GM18870 (cell line): ENCODE measurements around the gene SLC8A3.

Experiments
- ATAC-seq: cut with Tn5 transposase; IDR thresholded peaks from one replicate; pipeline ENCODE4 v1.9.1; 2021; ENCODE audit warnings: moderate library complexity; ENCODE audit not compliant: unreplicated experiment

The SLC8A3 gene

GRCh38 chr14:70004791-70005190 lies 184.0 kb downstream of the SLC8A3 start:
- ATAC-seq = no peak

DNA sequence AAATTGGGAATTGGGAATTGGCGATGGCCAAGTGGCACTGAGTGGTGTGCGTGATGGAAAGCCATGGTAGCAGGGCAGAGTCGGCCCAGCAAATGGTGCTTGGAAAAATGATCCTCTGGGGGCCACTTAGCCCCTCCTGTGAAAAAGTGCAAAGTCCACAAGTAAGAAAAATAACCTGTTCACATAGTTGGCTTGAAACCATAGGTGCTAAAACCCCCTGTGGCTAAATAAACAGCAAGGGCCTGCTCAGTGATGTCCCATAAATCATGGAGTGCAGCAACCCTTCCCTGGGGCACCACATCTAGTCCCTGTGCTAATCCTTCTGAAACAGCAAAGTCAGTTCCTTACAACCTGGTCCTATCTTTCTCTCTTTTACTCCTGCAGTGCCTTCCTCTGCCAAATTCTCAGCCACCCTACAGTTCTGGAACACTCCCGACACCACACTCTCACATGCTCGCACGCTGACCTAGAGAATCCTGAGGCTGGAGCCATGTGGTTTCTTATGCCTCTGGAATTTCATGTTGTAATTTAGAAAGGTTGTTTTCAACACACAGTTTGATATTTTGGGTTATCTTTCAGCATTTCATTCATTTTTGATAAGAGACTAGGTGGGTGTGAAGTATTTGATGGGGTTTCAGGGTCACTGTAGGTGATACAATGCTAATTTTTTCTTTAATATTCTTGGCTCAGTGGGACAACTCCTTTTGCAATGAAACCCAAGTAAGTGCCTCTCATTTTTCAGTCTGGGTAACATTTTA lies 186.0 kb downstream of the SLC8A3 start:
- ATAC-seq = no peak

- ATAC-seq = no peak
Observed at GRCh38 chr14:70000601-70001000, 188.2 kb downstream of the SLC8A3 start.

DNA sequence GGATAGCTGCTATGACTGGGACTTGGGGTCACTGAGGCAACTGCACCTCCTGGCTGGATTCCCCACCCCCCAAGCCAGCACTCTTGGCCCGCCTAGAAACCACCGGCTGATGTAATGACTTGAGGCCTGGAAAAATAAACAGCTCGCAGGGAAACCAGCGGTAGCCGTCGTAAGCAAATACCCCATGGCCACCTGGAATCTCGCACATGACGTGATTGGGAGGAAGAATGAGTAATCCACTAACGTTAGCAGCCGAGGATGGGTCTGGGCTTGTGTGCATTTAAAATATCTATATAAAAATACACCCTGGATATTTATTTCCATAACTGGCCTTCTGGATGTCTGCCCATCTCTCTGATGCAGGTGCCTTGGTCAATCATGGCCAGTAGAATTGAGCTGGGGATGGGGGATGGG lies 189.5 kb downstream of the SLC8A3 start:
- no peak for ATAC-seq

GRCh38 chr14:69997849-69998248 lies 190.9 kb downstream of the SLC8A3 start:
- ATAC-seq = no peak

DNA sequence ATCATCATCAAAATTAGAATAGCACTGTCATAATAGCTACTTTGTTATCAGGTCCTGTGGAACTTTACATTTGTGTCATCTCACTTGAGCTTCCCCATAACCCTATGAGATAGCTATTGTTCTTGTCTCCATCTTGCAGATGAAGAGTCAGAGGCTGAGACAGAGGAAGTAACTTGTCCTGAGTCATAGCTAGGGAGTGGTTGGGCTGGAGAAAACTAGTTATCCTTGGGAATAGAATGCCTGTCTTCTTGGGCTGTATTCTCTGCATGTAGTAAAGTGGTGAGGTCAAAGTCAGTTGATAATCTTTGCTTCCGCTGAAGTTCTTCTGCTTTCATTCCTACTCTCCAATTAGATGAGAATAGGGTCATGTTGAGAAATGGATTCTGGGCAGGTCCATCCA lies 192.5 kb downstream of the SLC8A3 start:
- ATAC-seq = no peak
